HEK293 (cell line): ENCODE results near the gene ZNHIT1.
A peak's percentile ranks its signal among the peaks of the same experiment; 100 is the strongest.

Experiments used
- CTCF ChIA-PET: fragments of 350-600 bp; formaldehyde crosslinking; extraction: SDS; loops from one replicate; lab custom pipeline; 2021; ENCODE audit warnings: antibody characterized with exemption; lab: Yijun Ruan, JAX
- POLR2A ChIA-PET: fragments of 300-600 bp; formaldehyde crosslinking; extraction: SDS; loops from one replicate; lab custom pipeline; 2020; ENCODE audit warnings: antibody characterized with exemption, inconsistent platforms; lab: Yijun Ruan, JAX
- H3K27ac ChIP-seq: fragments of 200-500 bp; sonication (Bioruptor generic); 2 replicates; pipeline ENCODE4 v1.5.1; 2014; ENCODE audit warnings: low read depth, low read length, control low read depth, inconsistent platforms; ENCODE audit errors: extremely low read depth
- H3K36me3 ChIP-seq, 2 experiments: fragments of 200-500 bp in 1 of 2; sonication (Bioruptor generic) in 1 of 2; 1 replicate in 1 of 2; 2 replicates in 1 of 2; pipeline ENCODE4 v1.5.1; 2014 to 2017; ENCODE audit warnings: inconsistent platforms in 2 of 2, low read length in 2 of 2; ENCODE audit not compliant: control insufficient read depth in 2 of 2, insufficient read depth in 1 of 2
- H3K4me1 ChIP-seq: fragments of 200-500 bp; sonication (Bioruptor generic); 2 replicates; pipeline ENCODE4 v1.5.1; 2014; ENCODE audit warnings: mild to moderate bottlenecking, low read length, inconsistent platforms; ENCODE audit not compliant: control insufficient read depth, insufficient read depth
- H3K4me3 ChIP-seq: 2 replicates; pipeline ENCODE4 v1.5.1; 2011; ENCODE audit warnings: low read depth, mild to moderate bottlenecking, control low read depth, low read length, moderate library complexity
- H3K9me3 ChIP-seq: fragments of 200-500 bp; sonication (Bioruptor generic); 2 replicates; pipeline ENCODE4 v1.5.1; 2014; ENCODE audit warnings: low read depth, low read length, inconsistent platforms; ENCODE audit not compliant: control insufficient read depth, insufficient read depth
- AEBP2 ChIP-seq: fragments of 450-650 bp; formaldehyde crosslinking; IDR thresholded peaks from 2 replicates; pipeline ENCODE4 v1.5.1; 2016; ENCODE audit warnings: missing biosample characterization, missing genetic modification characterization, borderline replicate concordance
- BCL11A ChIP-seq: fragments of 450-650 bp; formaldehyde crosslinking; IDR thresholded peaks from 2 replicates; pipeline ENCODE4 v1.5.1; 2016; ENCODE audit warnings: low read depth, missing biosample characterization, missing genetic modification characterization
- GLIS2 ChIP-seq: fragments of 450-650 bp; formaldehyde crosslinking; IDR thresholded peaks from 2 replicates; pipeline ENCODE4 v1.5.1; 2016; ENCODE audit warnings: missing biosample characterization, missing genetic modification characterization
- KLF9 ChIP-seq: fragments of 450-650 bp; formaldehyde crosslinking; IDR thresholded peaks from 2 replicates; pipeline ENCODE4 v1.5.1; 2016; ENCODE audit warnings: missing biosample characterization, missing genetic modification characterization, low read depth
- MYNN ChIP-seq: fragments of 450-650 bp; formaldehyde crosslinking; IDR thresholded peaks from 2 replicates; pipeline ENCODE4 v1.5.1; 2016; ENCODE audit warnings: missing biosample characterization, missing genetic modification characterization, borderline replicate concordance
- MZF1 ChIP-seq: fragments of 450-650 bp; formaldehyde crosslinking; IDR thresholded peaks from 2 replicates; pipeline ENCODE4 v1.5.1; 2017; ENCODE audit warnings: missing biosample characterization, missing genetic modification characterization, borderline replicate concordance
- PRDM10 ChIP-seq: fragments of 450-650 bp; formaldehyde crosslinking; IDR thresholded peaks from 2 replicates; pipeline ENCODE4 v1.5.1; 2016; ENCODE audit warnings: missing biosample characterization, missing genetic modification characterization
- SALL2 ChIP-seq: fragments of 450-650 bp; formaldehyde crosslinking; IDR thresholded peaks from 2 replicates; pipeline ENCODE4 v1.5.0; 2017; ENCODE audit warnings: missing biosample characterization, mild to moderate bottlenecking, missing genetic modification characterization, borderline replicate concordance
- ZBTB21 ChIP-seq: fragments of 450-650 bp; formaldehyde crosslinking; IDR thresholded peaks from 2 replicates; pipeline ENCODE4 v1.5.1; 2017; ENCODE audit warnings: missing biosample characterization, missing genetic modification characterization
- ZBTB8A ChIP-seq: fragments of 450-650 bp; formaldehyde crosslinking; IDR thresholded peaks from 2 replicates; pipeline ENCODE4 v1.5.1; 2016; ENCODE audit warnings: missing biosample characterization, missing genetic modification characterization
- ZIC2 ChIP-seq: fragments of 450-650 bp; formaldehyde crosslinking; IDR thresholded peaks from 2 replicates; pipeline ENCODE4 v1.5.1; 2016; ENCODE audit warnings: missing biosample characterization, missing genetic modification characterization
- ZNF132 ChIP-seq: fragments of 450-650 bp; formaldehyde crosslinking; IDR thresholded peaks from 2 replicates; pipeline ENCODE4 v1.5.1; 2017; ENCODE audit warnings: missing biosample characterization, missing genetic modification characterization, borderline replicate concordance
- ZNF133 ChIP-seq: fragments of 450-650 bp; formaldehyde crosslinking; IDR thresholded peaks from 2 replicates; pipeline ENCODE4 v1.5.1; 2016; ENCODE audit warnings: missing biosample characterization, missing genetic modification characterization
- ZNF148 ChIP-seq: fragments of 450-650 bp; formaldehyde crosslinking; IDR thresholded peaks from 2 replicates; pipeline ENCODE4 v1.5.0; 2017; ENCODE audit warnings: missing biosample characterization, missing genetic modification characterization, borderline replicate concordance
- ZNF239 ChIP-seq: fragments of 450-650 bp; formaldehyde crosslinking; IDR thresholded peaks from 2 replicates; pipeline ENCODE4 v1.5.1; 2016; ENCODE audit warnings: missing biosample characterization, missing genetic modification characterization
- ZNF26 ChIP-seq: fragments of 450-650 bp; formaldehyde crosslinking; IDR thresholded peaks from 2 replicates; pipeline ENCODE4 v1.5.1; 2016; ENCODE audit warnings: missing biosample characterization, missing genetic modification characterization
- ZNF324 ChIP-seq: fragments of 450-650 bp; formaldehyde crosslinking; IDR thresholded peaks from 2 replicates; pipeline ENCODE4 v1.5.1; 2016; ENCODE audit warnings: missing biosample characterization, missing genetic modification characterization
- ZNF391 ChIP-seq: fragments of 450-650 bp; formaldehyde crosslinking; IDR thresholded peaks from 2 replicates; pipeline ENCODE4 v1.5.1; 2016; ENCODE audit warnings: low read depth, missing biosample characterization, missing genetic modification characterization, borderline replicate concordance
- ZNF514 ChIP-seq: fragments of 450-650 bp; formaldehyde crosslinking; IDR thresholded peaks from 2 replicates; pipeline ENCODE4 v1.5.1; 2016; ENCODE audit warnings: missing biosample characterization, missing genetic modification characterization
- ZNF561 ChIP-seq: fragments of 450-650 bp; IDR thresholded peaks from 2 replicates; pipeline ENCODE4 v1.5.1; 2018; ENCODE audit warnings: missing biosample characterization, missing genetic modification characterization, borderline replicate concordance
- ZNF639 ChIP-seq: fragments of 450-650 bp; formaldehyde crosslinking; IDR thresholded peaks from 2 replicates; pipeline ENCODE4 v1.5.1; 2016; ENCODE audit warnings: missing biosample characterization, missing genetic modification characterization
- ZNF747 ChIP-seq: fragments of 450-650 bp; formaldehyde crosslinking; IDR thresholded peaks from 2 replicates; pipeline ENCODE4 v1.5.1; 2016; ENCODE audit warnings: missing biosample characterization, missing genetic modification characterization
- ZNF830 ChIP-seq: fragments of 450-650 bp; IDR thresholded peaks from 2 replicates; pipeline ENCODE4 v1.5.0; 2018; ENCODE audit warnings: missing biosample characterization, missing genetic modification characterization, low read depth, mild to moderate bottlenecking, moderate library complexity
- ZNF843 ChIP-seq: fragments of 450-650 bp; formaldehyde crosslinking; IDR thresholded peaks from 2 replicates; pipeline ENCODE4 v1.5.1; 2016; ENCODE audit warnings: missing biosample characterization, missing genetic modification characterization

Gene ZNHIT1

GRCh38 chr7:101168412-101169049 is 49.4 kb upstream of the ZNHIT1 start (continued):
- TF ChIP-seq PRDM10 (tag by site-specific recombination), result peak; percentile 40; the same call in 1 of the 2 replicates

GRCh38 chr7:101169110-101169837 is 48.7 kb upstream of the ZNHIT1 start:
- peaks cover 20% of the 10 kb centered on the region for H3K4me1 ChIP-seq
- no peak overlapping the region for H3K4me3 ChIP-seq
- ChIA-PET CTCF (interaction anchor here (0.6 to 2.7 kb wide), 5 partner anchors 16 to 25 kb away, joined by 3 to 40 read pairs (median 9); no protein-coding TSS in a partner anchor), POLR2A (no interaction called here)
- no peaks in the 10 kb centered on the region for H3K36me3 ChIP-seq
- no peaks in the 10 kb centered on the region for H3K9me3 ChIP-seq
- H3K27ac ChIP-seq, result no peak overlapping the region
- TF ChIP-seq ZNF132 (tag by site-specific recombination) (no peak), AEBP2 (tag by site-specific recombination) (no peak), MZF1 (tag by site-specific recombination) (no peak), ZNF514 (no peak), ZNF148 (tag by site-specific recombination) (peak; percentile 37), ZNF133 (tag by site-specific recombination) (no peak), ZNF324 (tag by site-specific recombination) (peak; percentile 56), ZBTB21 (tag by site-specific recombination) (0 out of 2 replicates have a peak, but pooled peaks have one; percentile 9), SALL2 (tag by site-specific recombination) (0 out of 2 replicates have a peak, but pooled peaks have one; percentile 10), ZIC2 (no peak; the same call in 1 of the 2 replicates), ZNF391 (peak; percentile 64; the same call in 1 of the 2 replicates), ZNF561 (tag by site-specific recombination) (no peak), ZNF239 (tag by site-specific recombination) (0 out of 2 replicates have a peak, but pooled peaks have one; percentile 24), ZNF843 (tag by site-specific recombination) (peak; percentile 25; the same call in 1 of the 2 replicates), MYNN (tag by site-specific recombination) (no peak), GLIS2 (tag by site-specific recombination) (peak; percentile 46), BCL11A (tag by site-specific recombination) (0 out of 2 replicates have a peak, but pooled peaks have one; percentile 53), KLF9 (tag by site-specific recombination) (peak; percentile 93), ZNF747 (tag by site-specific recombination) (0 out of 2 replicates have a peak, but pooled peaks have one; percentile 73), ZNF26 (tag by site-specific recombination) (no peak), ZNF830 (tag by site-specific recombination) (no peak), ZBTB8A (tag by site-specific recombination) (no peak), ZNF639 (peak; percentile 89)
